ENCODE measurements around the gene ZNF580.

ZNF580 gene

GRCh38 chr19:55670280-55671053 lies 29.7 kb downstream of the ZNF580 start:
- peaks cover 25% of the 10 kb centered on the region for H3K4me1 ChIP-seq (ENCODE audit: insufficient read depth, low read length, severe bottlenecking)
- TF ChIP-seq CTCF (IDR thresholded peaks at IDR 0.05; ENCODE audit: low read length), result no peak
- TF ChIP-seq EZH2 (IDR thresholded peaks at IDR 0.05; ENCODE audit: borderline replicate concordance, low read length), result no peak
- H3K79me2 ChIP-seq (ENCODE audit: insufficient read depth, low read length), result peaks cover 1% of the 10 kb centered on the region
- H3F3A ChIP-seq (ENCODE audit: insufficient read depth, low read length), result no peaks in the 10 kb centered on the region; the same call in 1 of the 2 replicates
- no peak overlapping the region for H3K27ac ChIP-seq (ENCODE audit: low read depth, low read length, poor library complexity, severe bottlenecking)
- H3K9me3 ChIP-seq (ENCODE audit: low read length), result no peaks in the 10 kb centered on the region
- H3K4me2 ChIP-seq (ENCODE audit: low read length), result no peak overlapping the region
- H3K9ac ChIP-seq (ENCODE audit: low read length), result no peak overlapping the region
- no peak overlapping the region for H3K4me3 ChIP-seq (ENCODE audit: low read depth, low read length, poor library complexity, severe bottlenecking)
- H3K9me2 ChIP-seq (ENCODE audit: low read depth, low read length), result no peaks in the 10 kb centered on the region
- H2AFZ ChIP-seq (ENCODE audit: low read length), result no peak overlapping the region
- no peaks in the 10 kb centered on the region for H4K20me1 ChIP-seq (ENCODE audit: insufficient read depth, low read length)
- H3K36me3 ChIP-seq (ENCODE audit: insufficient read depth, low read length), result peaks cover 83% of the 10 kb centered on the region
- no peaks in the 10 kb centered on the region for H3K27me3 ChIP-seq (ENCODE audit: insufficient read depth, low read length)

DNA sequence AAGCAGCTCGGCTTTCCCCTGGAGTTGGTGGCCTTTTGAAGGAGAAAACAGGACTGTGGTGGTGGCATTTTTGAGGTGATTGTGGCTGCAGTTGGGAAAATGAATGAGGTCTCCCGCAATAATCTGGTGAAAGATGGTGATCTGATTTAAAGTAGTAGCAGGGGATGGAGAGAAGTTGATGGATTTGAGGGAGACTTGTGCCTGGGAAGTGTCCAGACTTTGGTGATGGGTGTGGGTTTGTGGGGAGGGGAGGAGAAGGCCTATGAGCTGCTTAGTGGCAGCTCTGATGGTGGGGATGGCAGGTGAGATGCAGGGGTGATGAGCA lies 30.2 kb downstream of the ZNF580 start:
- no peaks in the 10 kb centered on the region for H3K27me3 ChIP-seq (ENCODE audit: insufficient read depth, low read length)
- peaks cover 29% of the 10 kb centered on the region for H3K4me1 ChIP-seq (ENCODE audit: insufficient read depth, low read length, severe bottlenecking)
- no peak overlapping the region for H3K4me3 ChIP-seq (ENCODE audit: low read depth, low read length, poor library complexity, severe bottlenecking)
- H3K27ac ChIP-seq (ENCODE audit: low read depth, low read length, poor library complexity, severe bottlenecking), result no peak overlapping the region
- H3K9me2 ChIP-seq (ENCODE audit: low read depth, low read length), result no peaks in the 10 kb centered on the region
- TF ChIP-seq CTCF (IDR thresholded peaks at IDR 0.05; ENCODE audit: low read length) (no peak), EZH2 (IDR thresholded peaks at IDR 0.05; ENCODE audit: borderline replicate concordance, low read length) (no peak)
- H3K4me2 ChIP-seq (ENCODE audit: low read length), result no peak overlapping the region
- no peaks in the 10 kb centered on the region for H3K9me3 ChIP-seq (ENCODE audit: low read length)
- H3K79me2 ChIP-seq (ENCODE audit: insufficient read depth, low read length), result peaks cover 7% of the 10 kb centered on the region
- H4K20me1 ChIP-seq (ENCODE audit: insufficient read depth, low read length), result no peaks in the 10 kb centered on the region
- peaks cover 78% of the 10 kb centered on the region for H3K36me3 ChIP-seq (ENCODE audit: insufficient read depth, low read length)
- no peaks in the 10 kb centered on the region; the same call in 1 of the 2 replicates for H3F3A ChIP-seq (ENCODE audit: insufficient read depth, low read length)
- H3K9ac ChIP-seq (ENCODE audit: low read length), result no peak overlapping the region
- no peak overlapping the region for H2AFZ ChIP-seq (ENCODE audit: low read length)

- H3K27me3 ChIP-seq (ENCODE audit: insufficient read depth, low read length), result no peaks in the 10 kb centered on the region
- no peak overlapping the region for H2AFZ ChIP-seq (ENCODE audit: low read length)
- no peak overlapping the region for H3K9ac ChIP-seq (ENCODE audit: low read length)
- no peaks in the 10 kb centered on the region; the same call in 1 of the 2 replicates for H3F3A ChIP-seq (ENCODE audit: insufficient read depth, low read length)
- H3K9me2 ChIP-seq (ENCODE audit: low read depth, low read length), result no peaks in the 10 kb centered on the region
- no peaks in the 10 kb centered on the region for H4K20me1 ChIP-seq (ENCODE audit: insufficient read depth, low read length)
- H3K4me2 ChIP-seq (ENCODE audit: low read length), result no peak overlapping the region
- H3K36me3 ChIP-seq (ENCODE audit: insufficient read depth, low read length), result peaks cover 64% of the 10 kb centered on the region
- H3K27ac ChIP-seq (ENCODE audit: low read depth, low read length, poor library complexity, severe bottlenecking), result no peak overlapping the region
- H3K4me3 ChIP-seq (ENCODE audit: low read depth, low read length, poor library complexity, severe bottlenecking), result no peak overlapping the region
- H3K79me2 ChIP-seq (ENCODE audit: insufficient read depth, low read length), result peaks cover 20% of the 10 kb centered on the region
- peaks cover 43% of the 10 kb centered on the region for H3K4me1 ChIP-seq (ENCODE audit: insufficient read depth, low read length, severe bottlenecking)
- H3K9me3 ChIP-seq (ENCODE audit: low read length), result no peaks in the 10 kb centered on the region
- TF ChIP-seq CTCF (IDR thresholded peaks at IDR 0.05; ENCODE audit: low read length) (no peak), EZH2 (IDR thresholded peaks at IDR 0.05; ENCODE audit: borderline replicate concordance, low read length) (no peak)
Observed at GRCh38 chr19:55672418-55672817, 31.6 kb downstream of the ZNF580 start.
